ENCODE data around the gene CD8B2.

Gene CD8B2

DNA sequence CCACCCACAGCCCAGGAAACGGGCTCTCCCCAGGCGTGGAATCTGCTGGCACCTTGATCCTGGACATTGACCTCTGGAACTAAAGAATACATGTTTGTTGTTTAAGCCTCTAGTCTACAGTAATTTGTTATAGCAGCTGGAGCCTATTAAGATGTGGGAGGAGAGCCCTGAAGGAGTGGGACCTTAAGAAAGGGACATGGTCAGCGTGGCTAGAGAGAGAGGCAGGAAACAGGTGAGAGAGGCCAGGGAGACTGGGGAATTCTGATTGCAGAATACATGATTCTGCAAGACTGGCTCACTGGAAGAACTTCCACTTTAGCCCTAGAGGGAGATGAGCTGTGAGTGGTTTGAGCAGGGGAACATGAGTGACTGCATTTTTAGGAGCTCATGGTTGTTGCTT, 83.2 kb downstream of the CD8B2 start:
- no peak for DNase-seq (ENCODE audit: low spot score)
- no peak for ATAC-seq (ENCODE audit: low read depth)
- Histone ChIP-seq H3K36me3 (ENCODE audit: low read depth) (no peaks in the 10 kb centered on the region), H3K27me3 (ENCODE audit: insufficient read depth, poor library complexity, severe bottlenecking) (no peaks in the 10 kb centered on the region), H3K27ac (ENCODE audit: poor library complexity, severe bottlenecking) (no peak overlapping the region), H3K4me3 (ENCODE audit: severe bottlenecking) (no peak overlapping the region), H3K9me3 (ENCODE audit: severe bottlenecking) (no peaks in the 10 kb centered on the region), H3K4me1 (ENCODE audit: insufficient read depth, poor library complexity, severe bottlenecking) (no peaks in the 10 kb centered on the region)
- TF ChIP-seq, protein P1, sequence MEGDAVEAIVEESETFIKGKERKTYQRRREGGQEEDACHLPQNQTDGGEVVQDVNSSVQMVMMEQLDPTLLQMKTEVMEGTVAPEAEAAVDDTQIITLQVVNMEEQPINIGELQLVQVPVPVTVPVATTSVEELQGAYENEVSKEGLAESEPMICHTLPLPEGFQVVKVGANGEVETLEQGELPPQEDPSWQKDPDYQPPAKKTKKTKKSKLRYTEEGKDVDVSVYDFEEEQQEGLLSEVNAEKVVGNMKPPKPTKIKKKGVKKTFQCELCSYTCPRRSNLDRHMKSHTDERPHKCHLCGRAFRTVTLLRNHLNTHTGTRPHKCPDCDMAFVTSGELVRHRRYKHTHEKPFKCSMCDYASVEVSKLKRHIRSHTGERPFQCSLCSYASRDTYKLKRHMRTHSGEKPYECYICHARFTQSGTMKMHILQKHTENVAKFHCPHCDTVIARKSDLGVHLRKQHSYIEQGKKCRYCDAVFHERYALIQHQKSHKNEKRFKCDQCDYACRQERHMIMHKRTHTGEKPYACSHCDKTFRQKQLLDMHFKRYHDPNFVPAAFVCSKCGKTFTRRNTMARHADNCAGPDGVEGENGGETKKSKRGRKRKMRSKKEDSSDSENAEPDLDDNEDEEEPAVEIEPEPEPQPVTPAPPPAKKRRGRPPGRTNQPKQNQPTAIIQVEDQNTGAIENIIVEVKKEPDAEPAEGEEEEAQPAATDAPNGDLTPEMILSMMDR (IDR thresholded peaks at IDR 0.05; ENCODE audit: poor library complexity, severe bottlenecking), result no peak
